Measurements from ENCODE around the gene VGLL4. TPM values are rescaled to one million over a fixed set of nuclear protein-coding genes. Genes with fewer than 3 reads are reported as not detected.

The VGLL4 gene
- total RNA-seq, 1 experiment from 2014 or later = 42.1 TPM

GRCh38 chr3:11521167-11521566 lies 122.5 kb downstream of the VGLL4 start:
- Histone ChIP-seq H2BK12ac (ENCODE audit: insufficient read length, low read depth, low read length) (no peak overlapping the region), H3K27me3 (ENCODE audit: insufficient read depth, low read length) (no peaks in the 10 kb centered on the region), H3K9me3 (ENCODE audit: control insufficient read depth, low read depth, low read length) (no peaks in the 10 kb centered on the region), H2BK20ac (ENCODE audit: low read depth, low read length, poor library complexity, severe bottlenecking) (no peak overlapping the region), H2BK120ac (ENCODE audit: low read depth, low read length, poor library complexity, severe bottlenecking) (no peak overlapping the region), H3K79me1 (ENCODE audit: insufficient read depth, low read depth, low read length, poor library complexity, severe bottlenecking) (no peaks in the 10 kb centered on the region), H4K91ac (ENCODE audit: insufficient read length, low read depth, low read length) (no peak overlapping the region), H3K4me2 (ENCODE audit: insufficient read depth, insufficient read length, low read length) (no peak overlapping the region), H3K4me1 (ENCODE audit: insufficient read depth, low read length) (no peaks in the 10 kb centered on the region), H3T11ph (ENCODE audit: low read length) (no peak overlapping the region), H3K18ac (ENCODE audit: insufficient read length, low read depth, low read length) (no peak overlapping the region), H3K14ac (ENCODE audit: insufficient read depth, low read length) (no peak overlapping the region), H3K23me2 (ENCODE audit: insufficient read length, low read depth, low read length, poor library complexity, severe bottlenecking) (no peaks in the 10 kb centered on the region), H3K4ac (ENCODE audit: low read depth, low read length) (no peak overlapping the region), H2BK15ac (ENCODE audit: low read depth, low read length) (no peak overlapping the region), H2AFZ (ENCODE audit: low read length) (no peak overlapping the region), H2AK5ac (ENCODE audit: insufficient read length, low read length) (no peak overlapping the region), H4K20me1 (ENCODE audit: control insufficient read depth, insufficient read depth, insufficient read length) (no peaks in the 10 kb centered on the region), H2BK5ac (ENCODE audit: insufficient read length, low read length) (no peak overlapping the region), H3K27ac (ENCODE audit: insufficient read length, low read depth, low read length) (no peak overlapping the region), H3K9ac (ENCODE audit: extremely low read depth, insufficient read length, low read length) (no peak overlapping the region), H3K23ac (ENCODE audit: insufficient read length, low read depth, low read length) (no peak overlapping the region), H3K56ac (ENCODE audit: insufficient read length, low read depth, low read length) (no peak overlapping the region), H4K5ac (ENCODE audit: insufficient read length, low read depth, low read length) (no peak overlapping the region), H3K79me2 (ENCODE audit: insufficient read depth, low read length) (no peaks in the 10 kb centered on the region), H4K8ac (replicated peaks; ENCODE audit: insufficient read length, low read depth, low read length) (no peak overlapping the region)
- H3K27ac Mint-ChIP-seq = peak overlapping the region; percentile 10 to 80 (median 76); a peak in 2 of 7 replicates
- no CpG with 5 or more reads among the region's 8 CpGs for WGBS (ENCODE audit: extremely low coverage, insufficient read length, low lambda C conversion rate)
- no peaks in the 10 kb centered on the region for H3K27me3 Mint-ChIP-seq (ENCODE audit: low read depth)
- no peak overlapping the region for H3K4me3 Mint-ChIP-seq
- DNase-seq = no peak
- peaks cover 4 to 7% of the 10 kb centered on the region in 2 experiments; a peak in 2 of 4 replicates for H3K4me1 Mint-ChIP-seq
- no peak for TF ChIP-seq CTCF (conservative IDR thresholded peaks at IDR 0.05)
- no peaks in the 10 kb centered on the region for H3K9me3 Mint-ChIP-seq
- H3K36me3 Mint-ChIP-seq (ENCODE audit: insufficient read depth in 1 of 3, low read depth in 3 of 3) = no peaks in the 10 kb centered on the region

All from H9 (cell line).